Measurements from ENCODE around the gene UROS. TPM values are rescaled to one million over a fixed set of nuclear protein-coding genes. Genes with fewer than 3 reads are reported as not detected.

UROS gene
- total RNA-seq, 3 donors from 2014 or later, result 23.9 to 30.9 (median 27.5) TPM

DNA sequence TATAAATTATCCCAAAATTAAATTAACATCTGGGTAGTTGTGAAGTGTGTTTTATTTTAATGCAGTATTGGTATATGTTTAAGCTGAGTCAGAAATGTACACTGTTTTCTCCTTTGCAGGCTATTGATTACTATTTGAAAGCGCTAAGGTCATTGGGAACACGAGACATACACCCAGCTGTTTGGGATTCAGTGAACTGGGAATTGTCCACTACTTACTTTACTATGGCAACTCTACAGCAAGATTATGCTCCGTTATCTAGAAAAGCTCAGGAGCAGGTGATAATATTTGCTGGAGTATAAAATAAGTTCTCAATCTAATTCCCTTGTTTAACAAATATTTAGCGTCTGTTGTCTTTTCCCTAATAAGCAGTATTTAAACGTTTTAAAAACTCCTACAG, 75.6 kb downstream of the UROS start:
- ATAC-seq (no peak), DNase-seq (no peak)
- no peaks in the 10 kb centered on the region for H3K4me1 ChIP-seq (ENCODE audit: low read depth)
- H3K36me3 ChIP-seq (ENCODE audit: low read depth), result no peaks in the 10 kb centered on the region
- TF ChIP-seq, protein P1, sequence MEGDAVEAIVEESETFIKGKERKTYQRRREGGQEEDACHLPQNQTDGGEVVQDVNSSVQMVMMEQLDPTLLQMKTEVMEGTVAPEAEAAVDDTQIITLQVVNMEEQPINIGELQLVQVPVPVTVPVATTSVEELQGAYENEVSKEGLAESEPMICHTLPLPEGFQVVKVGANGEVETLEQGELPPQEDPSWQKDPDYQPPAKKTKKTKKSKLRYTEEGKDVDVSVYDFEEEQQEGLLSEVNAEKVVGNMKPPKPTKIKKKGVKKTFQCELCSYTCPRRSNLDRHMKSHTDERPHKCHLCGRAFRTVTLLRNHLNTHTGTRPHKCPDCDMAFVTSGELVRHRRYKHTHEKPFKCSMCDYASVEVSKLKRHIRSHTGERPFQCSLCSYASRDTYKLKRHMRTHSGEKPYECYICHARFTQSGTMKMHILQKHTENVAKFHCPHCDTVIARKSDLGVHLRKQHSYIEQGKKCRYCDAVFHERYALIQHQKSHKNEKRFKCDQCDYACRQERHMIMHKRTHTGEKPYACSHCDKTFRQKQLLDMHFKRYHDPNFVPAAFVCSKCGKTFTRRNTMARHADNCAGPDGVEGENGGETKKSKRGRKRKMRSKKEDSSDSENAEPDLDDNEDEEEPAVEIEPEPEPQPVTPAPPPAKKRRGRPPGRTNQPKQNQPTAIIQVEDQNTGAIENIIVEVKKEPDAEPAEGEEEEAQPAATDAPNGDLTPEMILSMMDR (IDR thresholded peaks at IDR 0.05), result no peak
- H3K9me3 ChIP-seq, result no peaks in the 10 kb centered on the region
- no peak overlapping the region for H3K4me3 ChIP-seq
- intact Hi-C loops (cut with DNase I, micrococcal nuclease), result no loop called here

DNA sequence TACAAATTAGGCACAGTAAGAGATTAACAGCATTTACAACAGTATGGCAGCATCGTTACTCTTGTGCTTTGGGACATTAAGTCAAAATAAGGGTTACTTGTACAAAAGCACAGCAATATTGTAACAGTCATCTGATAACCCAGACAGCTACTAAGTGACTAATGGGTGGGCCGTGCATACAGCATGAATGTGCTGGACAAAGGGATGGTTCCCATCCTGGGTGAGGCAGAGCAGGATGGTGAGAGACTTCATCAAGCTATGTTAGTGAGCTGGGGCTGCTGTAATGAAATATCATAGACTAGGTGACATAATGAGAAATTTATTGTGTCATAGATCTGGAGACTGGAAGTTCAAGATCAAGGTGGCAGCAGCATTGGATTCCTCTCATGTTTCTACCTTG, 78.1 kb downstream of the UROS start:
- no peak overlapping the region for H3K4me3 ChIP-seq
- no peaks in the 10 kb centered on the region for H3K4me1 ChIP-seq (ENCODE audit: low read depth)
- intact Hi-C loops (cut with DNase I, micrococcal nuclease), result no loop called here
- TF ChIP-seq, protein P1 (IDR thresholded peaks at IDR 0.05), result no peak
- H3K36me3 ChIP-seq (ENCODE audit: low read depth), result no peaks in the 10 kb centered on the region
- ATAC-seq, result no peak
- no peak for DNase-seq
- H3K9me3 ChIP-seq, result no peaks in the 10 kb centered on the region

- TF ChIP-seq, protein P1 (IDR thresholded peaks at IDR 0.05), result no peak
- Histone ChIP-seq H3K4me3 (no peak overlapping the region), H3K4me1 (ENCODE audit: low read depth) (no peaks in the 10 kb centered on the region), H3K36me3 (ENCODE audit: low read depth) (peaks cover 3% of the 10 kb centered on the region), H3K9me3 (no peaks in the 10 kb centered on the region)
- DNase-seq, result no peak
- no peak for ATAC-seq
- intact Hi-C loops (cut with DNase I, micrococcal nuclease), result no loop called here
These were observed 80.6 kb downstream of the UROS start for GRCh38 chr10:125742465-125742864.

GRCh38 chr10:125739994-125740679, 82.9 kb downstream of the UROS start:
- TF ChIP-seq, protein P1 (IDR thresholded peaks at IDR 0.05), result no peak
- H3K36me3 ChIP-seq (ENCODE audit: low read depth), result peaks cover 3% of the 10 kb centered on the region
- H3K4me1 ChIP-seq (ENCODE audit: low read depth), result no peaks in the 10 kb centered on the region
- intact Hi-C loops (cut with DNase I, micrococcal nuclease), result no loop called here
- no peak for DNase-seq
- H3K4me3 ChIP-seq, result no peak overlapping the region
- H3K9me3 ChIP-seq, result no peaks in the 10 kb centered on the region
- no peak for ATAC-seq

Small RNA genes lying within 50 kb of the gene (microRNA-seq; reads per million reads assigned to microRNA genes)
- 0.70 reads per million for gene MIR4484

Other genes with a start within 250 kb of the UROS start
- gene TEX36, start 140.1 kb downstream of the UROS start, total RNA-seq, result not detected
- gene EDRF1, start 103.5 kb downstream of the UROS start, total RNA-seq, result 10 to 100 TPM; 20.3 to 24.3 (median 23.5) TPM
- gene MMP21, start 47.4 kb downstream of the UROS start, total RNA-seq, result under 1 TPM in 2 of 3 donors, not detected in 1; 0.14 to 0.28 TPM
- gene BCCIP, start 288 bp upstream of the UROS start, total RNA-seq, result 10 to 100 TPM; 30.7 to 48.2 (median 41.1) TPM
- gene DHX32, start 58.0 kb upstream of the UROS start, total RNA-seq, result 10 to 100 TPM; 51.5 to 91.3 (median 66.5) TPM
- gene FANK1, start 73.3 kb upstream of the UROS start, total RNA-seq, result 10 to 100 TPM in 1 of 3 donors, 1 to 10 TPM in 2; 4.2 to 10.3 (median 7.4) TPM

Measured in mucosa of descending colon (tissue), 3 donors.